GM23338 (cell line): Measurements from ENCODE around the gene PRAF2. TPM values are rescaled to one million over a fixed set of nuclear protein-coding genes. Genes with fewer than 3 reads are reported as not detected.

Experiments
- ATAC-seq: fragments of 200-7000 bp; cut with Tn5 transposase; 3 replicates; pipeline ENCODE4 v1.9.1; 2020
- DNase-seq: peaks from one replicate; pipeline ENCODE4 v3.0.0-alpha.2; 2015; ENCODE audit warnings: low spot score
- H2AFZ ChIP-seq: fragments of 200-600 bp; sonication (generic); 2 replicates; pipeline ENCODE4 v1.8.0; 2016; ENCODE audit warnings: antibody characterized with exemption, mild to moderate bottlenecking, moderate library complexity
- H3F3A ChIP-seq: fragments of 200-600 bp; sonication (generic); replicated peaks from 2 replicates; pipeline ENCODE4 v1.8.0; 2017; ENCODE audit warnings: antibody characterized with exemption, mixed run types, low read depth
- H3K27ac ChIP-seq: fragments of 200-600 bp; sonication (generic); 2 replicates; pipeline ENCODE4 v1.6.1; 2016; ENCODE audit warnings: low read depth
- H3K27me3 ChIP-seq: fragments of 200-600 bp; sonication (generic); 2 replicates; pipeline ENCODE4 v1.8.0; 2016; ENCODE audit warnings: mild to moderate bottlenecking, mixed run types, moderate library complexity; ENCODE audit not compliant: insufficient read depth
- H3K36me3 ChIP-seq: fragments of 200-600 bp; sonication (generic); 2 replicates; pipeline ENCODE4 v1.8.0; 2016; ENCODE audit warnings: mild to moderate bottlenecking; ENCODE audit not compliant: insufficient read depth
- H3K4me1 ChIP-seq: fragments of 200-600 bp; sonication (generic); 2 replicates; pipeline ENCODE4 v1.8.0; 2016; ENCODE audit warnings: mild to moderate bottlenecking, moderate library complexity; ENCODE audit not compliant: insufficient read depth
- H3K4me2 ChIP-seq: fragments of 200-600 bp; sonication (generic); 2 replicates; pipeline ENCODE4 v1.7.1; 2017; ENCODE audit warnings: mixed run types
- H3K4me3 ChIP-seq: fragments of 200-600 bp; sonication (generic); 2 replicates; pipeline ENCODE4 v1.6.1; 2016; ENCODE audit warnings: mixed run types
- H3K79me2 ChIP-seq: fragments of 200-600 bp; sonication (generic); replicated peaks from 2 replicates; pipeline ENCODE4 v1.8.0; 2017; ENCODE audit warnings: mild to moderate bottlenecking; ENCODE audit not compliant: insufficient read depth
- H3K9me2 ChIP-seq: fragments of 200-600 bp; sonication (generic); 2 replicates; pipeline ENCODE4 v1.8.0; 2017; ENCODE audit not compliant: insufficient read depth
- H4K20me1 ChIP-seq: fragments of 200-600 bp; sonication (generic); replicated peaks from 2 replicates; pipeline ENCODE4 v1.8.0; 2017; ENCODE audit warnings: mild to moderate bottlenecking; ENCODE audit not compliant: insufficient read depth
- H3K27ac Mint-ChIP-seq: 2 replicates; pipeline ENCODE4 v1.8.0; 2020; ENCODE audit warnings: inconsistent platforms, mild to moderate bottlenecking, moderate library complexity, mixed read lengths
- H3K27me3 Mint-ChIP-seq: 3 replicates; pipeline ENCODE4 v1.8.0; 2022; ENCODE audit warnings: low read depth, mild to moderate bottlenecking, moderate library complexity, mixed read lengths, inconsistent platforms; ENCODE audit not compliant: insufficient read depth, poor library complexity
- H3K36me3 Mint-ChIP-seq: 3 replicates; pipeline ENCODE4 v1.8.0; 2021; ENCODE audit warnings: low read depth, mild to moderate bottlenecking, inconsistent platforms, moderate library complexity, mixed read lengths
- H3K4me1 Mint-ChIP-seq: 3 replicates; pipeline ENCODE4 v1.8.0; 2020; ENCODE audit warnings: mild to moderate bottlenecking, inconsistent platforms, mixed read lengths
- H3K4me3 Mint-ChIP-seq: 3 replicates; pipeline ENCODE4 v1.8.0; 2021; ENCODE audit warnings: moderate library complexity, mild to moderate bottlenecking, inconsistent platforms, mixed read lengths
- H3K9me3 Mint-ChIP-seq: 3 replicates; pipeline ENCODE4 v1.8.0; 2020; ENCODE audit warnings: moderate library complexity, mild to moderate bottlenecking, inconsistent platforms, mixed read lengths
- CREB1 ChIP-seq: fragments of 250-450 bp; sonication (Bioruptor Pico); IDR thresholded peaks from 2 replicates; pipeline ENCODE4 v1.5.0; 2020; ENCODE audit warnings: low read depth, mild to moderate bottlenecking, moderate library complexity
- CTCF ChIP-seq, 2 experiments: fragments of 200-600 bp in 1 of 2; sonication (generic) in 1 of 2; conservative IDR thresholded peaks; 2 replicates each; pipeline versions ENCODE4 v1.5.1 to v1.6.1; 2016 to 2017; ENCODE audit warnings: antibody characterized with exemption in 2 of 2, low read depth in 2 of 2, mild to moderate bottlenecking in 2 of 2, moderate library complexity in 1 of 2
- ETS1 ChIP-seq: IDR thresholded peaks from 2 replicates; pipeline ENCODE4 v1.6.1; 2016; ENCODE audit warnings: antibody characterized with exemption
- EZH2 ChIP-seq: fragments of 200-600 bp; sonication (generic); IDR thresholded peaks from one replicate; pipeline ENCODE4 v1.8.0; 2017; ENCODE audit warnings: antibody characterized with exemption, mild to moderate bottlenecking, low read depth; ENCODE audit not compliant: unreplicated experiment
- EZH2phosphoT487 ChIP-seq: fragments of 200-600 bp; sonication (generic); IDR thresholded peaks from one replicate; pipeline ENCODE4 v1.8.1; 2018; ENCODE audit warnings: antibody characterized with exemption; ENCODE audit not compliant: unreplicated experiment
- JUNB ChIP-seq: IDR thresholded peaks from one replicate; pipeline ENCODE4 v1.6.1; 2016; ENCODE audit warnings: antibody characterized with exemption; ENCODE audit not compliant: unreplicated experiment
- NANOG ChIP-seq: IDR thresholded peaks from 2 replicates; pipeline ENCODE4 v1.6.1; 2016; ENCODE audit warnings: antibody characterized with exemption, borderline replicate concordance
- POLR2AphosphoS5 ChIP-seq: IDR thresholded peaks from 2 replicates; pipeline ENCODE4 v1.6.1; 2016; ENCODE audit warnings: antibody characterized with exemption, low read depth
- REST ChIP-seq: IDR thresholded peaks from one replicate; pipeline ENCODE4 v1.6.1; 2018; ENCODE audit warnings: antibody characterized with exemption; ENCODE audit not compliant: unreplicated experiment
- STAT1 ChIP-seq: IDR thresholded peaks from one replicate; pipeline ENCODE4 v1.6.1; 2016; ENCODE audit warnings: antibody characterized with exemption; ENCODE audit not compliant: unreplicated experiment
- ZNF114 ChIP-seq: fragments of 250-450 bp; sonication (Bioruptor Pico); IDR thresholded peaks from 2 replicates; pipeline ENCODE4 v1.5.0; 2020; ENCODE audit warnings: mild to moderate bottlenecking, moderate library complexity
- ZNF331 ChIP-seq: fragments of 250-450 bp; sonication (Bioruptor Pico); IDR thresholded peaks from 2 replicates; pipeline ENCODE4 v1.5.0; 2020; ENCODE audit warnings: low read depth, mild to moderate bottlenecking, moderate library complexity
- ZNF462 ChIP-seq: fragments of 250-450 bp; sonication (Bioruptor Pico); IDR thresholded peaks from 2 replicates; pipeline ENCODE4 v1.5.0; 2020; ENCODE audit warnings: mild to moderate bottlenecking, moderate library complexity
- polyA plus RNA-seq: library from polyadenylated mRNA; unstranded; fragments of >200 nt; fragmentation: Nextera tagmentation; extraction: Ambion mirVana; gene quantifications from 2 replicates; pipeline ENCODE4 v1.2.1, GENCODE V29; 2016
- total RNA-seq: library from RNA; depleted of rRNA; stranded (reverse); fragments of >200 nt; shearing (Covaris generic); gene quantifications from 2 replicates; pipeline ENCODE4 v1.2.3, GENCODE V29; 2014

PRAF2 gene
- total and polyA plus RNA-seq, 2 experiments from 2014 or later, result 6.3 to 22.1 TPM

GRCh38 chrX:49063715-49064114 lies 10.1 kb downstream of the PRAF2 start:
- DNase-seq (no peak), ATAC-seq (no peak)
- Histone ChIP-seq H4K20me1 (no peaks in the 10 kb centered on the region), H3K36me3 (no peaks in the 10 kb centered on the region), H3K79me2 (0 out of 2 replicates have a peak, but pooled peaks cover 5% of the 10 kb centered on the region), H2AFZ (no peak overlapping the region), H3F3A (no peaks in the 10 kb centered on the region), H3K4me3 (no peak overlapping the region), H3K9me2 (no peaks in the 10 kb centered on the region), H3K27me3 (no peaks in the 10 kb centered on the region), H3K4me2 (no peak overlapping the region), H3K27ac (no peak overlapping the region), H3K4me1 (no peaks in the 10 kb centered on the region)
- H3K4me3 Mint-ChIP-seq, result no peak overlapping the region
- H3K36me3 Mint-ChIP-seq, result peaks cover 9% of the 10 kb centered on the region; the same call in 2 of the 3 replicates
- H3K9me3 Mint-ChIP-seq, result no peaks in the 10 kb centered on the region
- no peak for TF ChIP-seq EZH2phosphoT487
- no peak for TF ChIP-seq REST
- TF ChIP-seq POLR2AphosphoS5, result no peak
- TF ChIP-seq STAT1, result no peak
- TF ChIP-seq ZNF331 (CRISPR knock-in tag), result no peak
- TF ChIP-seq ZNF462, result no peak
- TF ChIP-seq EZH2, result no peak
- TF ChIP-seq JUNB, result no peak
- TF ChIP-seq CTCF (conservative IDR thresholded peaks at IDR 0.05; ENCODE audit: low read depth in 2 of 2), result no peak
- no peak for TF ChIP-seq ZNF114 (CRISPR knock-in tag)
- no peak for TF ChIP-seq ETS1
- TF ChIP-seq NANOG, result no peak
- no peak for TF ChIP-seq CREB1 (CRISPR knock-in tag)
- H3K27ac Mint-ChIP-seq, result no peak overlapping the region
- H3K27me3 Mint-ChIP-seq, result peaks cover 4% of the 10 kb centered on the region
- peaks cover 4% of the 10 kb centered on the region; the same call in 2 of the 3 replicates for H3K4me1 Mint-ChIP-seq
